Neural progenitor cell (in vitro differentiated cells): ENCODE measurements around the gene GGTA1.

ENCODE experiments used
- CTCF ChIP-seq: fragments of 200-600 bp; sonication (generic); IDR thresholded peaks from 2 replicates; pipeline ENCODE4 v1.5.1; 2017; ENCODE audit warnings: antibody characterized with exemption, mild to moderate bottlenecking
- EZH2phosphoT487 ChIP-seq: fragments of 200-600 bp; sonication (generic); IDR thresholded peaks from 2 replicates; pipeline ENCODE4 v1.6.1; 2017; ENCODE audit warnings: antibody characterized with exemption

- TF ChIP-seq EZH2phosphoT487 (no peak), CTCF (no peak)
These were observed 27.7 kb upstream of the GGTA1 start for GRCh38 chr9:121527371-121527770.
